Measurements from ENCODE around the gene BOLA3.
"Not testable (repeated sequence)": the region's sequence is repeated elsewhere in the genome, so short reads cannot be mapped to it uniquely, and the experiment has no call there.

DNA sequence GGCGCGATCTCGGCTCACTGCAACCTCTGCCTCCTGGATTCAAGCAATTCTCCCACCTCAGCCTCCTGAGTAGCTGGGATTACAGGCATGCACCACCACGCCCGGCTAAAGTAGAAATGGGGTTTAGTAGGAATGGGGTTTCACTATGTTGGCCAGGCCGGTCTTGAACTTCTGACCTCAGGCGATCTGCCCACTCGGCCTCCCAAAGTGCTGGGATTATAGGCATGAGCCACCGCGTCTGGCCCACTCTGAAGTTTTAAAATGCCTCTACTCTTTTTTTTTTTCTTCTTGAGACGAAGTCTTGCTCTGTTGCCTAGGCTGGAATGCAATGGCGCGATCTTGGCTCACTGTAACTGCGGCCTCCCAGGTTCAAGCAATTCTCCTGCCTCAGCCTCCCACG is 39.0 kb upstream of the BOLA3 start:
- TF ChIP-seq, protein P1, sequence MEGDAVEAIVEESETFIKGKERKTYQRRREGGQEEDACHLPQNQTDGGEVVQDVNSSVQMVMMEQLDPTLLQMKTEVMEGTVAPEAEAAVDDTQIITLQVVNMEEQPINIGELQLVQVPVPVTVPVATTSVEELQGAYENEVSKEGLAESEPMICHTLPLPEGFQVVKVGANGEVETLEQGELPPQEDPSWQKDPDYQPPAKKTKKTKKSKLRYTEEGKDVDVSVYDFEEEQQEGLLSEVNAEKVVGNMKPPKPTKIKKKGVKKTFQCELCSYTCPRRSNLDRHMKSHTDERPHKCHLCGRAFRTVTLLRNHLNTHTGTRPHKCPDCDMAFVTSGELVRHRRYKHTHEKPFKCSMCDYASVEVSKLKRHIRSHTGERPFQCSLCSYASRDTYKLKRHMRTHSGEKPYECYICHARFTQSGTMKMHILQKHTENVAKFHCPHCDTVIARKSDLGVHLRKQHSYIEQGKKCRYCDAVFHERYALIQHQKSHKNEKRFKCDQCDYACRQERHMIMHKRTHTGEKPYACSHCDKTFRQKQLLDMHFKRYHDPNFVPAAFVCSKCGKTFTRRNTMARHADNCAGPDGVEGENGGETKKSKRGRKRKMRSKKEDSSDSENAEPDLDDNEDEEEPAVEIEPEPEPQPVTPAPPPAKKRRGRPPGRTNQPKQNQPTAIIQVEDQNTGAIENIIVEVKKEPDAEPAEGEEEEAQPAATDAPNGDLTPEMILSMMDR (IDR thresholded peaks at IDR 0.05; ENCODE audit: low read length): not testable (repeated sequence)
- TF ChIP-seq EZH2 (IDR thresholded peaks at IDR 0.05; ENCODE audit: borderline replicate concordance, low read length): not testable (repeated sequence)

All from OCI-LY1 (cell line).